ENCODE measurements around the gene ERBB2.

ERBB2 gene

DNA sequence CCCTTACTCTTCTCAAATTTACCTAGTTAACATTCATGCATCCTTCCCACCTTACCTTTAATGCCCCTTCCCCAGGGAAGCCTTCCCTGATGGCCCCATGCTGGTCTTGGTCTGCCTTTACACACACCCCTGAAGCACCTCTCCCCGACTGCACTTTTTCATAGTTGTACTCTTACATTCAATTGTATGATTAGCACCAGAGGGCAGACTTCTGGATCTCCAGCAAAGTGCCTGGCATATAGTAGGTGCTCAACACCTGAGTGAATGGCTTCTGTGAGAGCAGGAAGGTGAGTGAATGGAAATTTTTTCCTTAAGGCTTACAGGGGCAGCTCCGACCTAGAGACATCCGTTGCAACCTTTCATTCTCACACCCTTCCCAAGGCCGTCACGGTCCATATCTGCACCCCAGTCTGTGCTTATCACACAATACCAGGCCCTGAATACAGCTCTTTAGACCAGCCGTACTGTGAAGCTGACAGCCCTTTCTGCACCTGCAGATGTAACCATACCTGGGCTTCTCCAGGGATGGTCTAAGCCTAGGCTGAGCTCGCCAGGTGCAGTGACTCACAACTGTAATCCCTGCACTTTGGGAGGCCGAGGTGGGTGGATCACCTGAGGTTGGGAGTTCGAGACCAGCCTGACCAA, 16.4 kb upstream of the ERBB2 start:
- Histone ChIP-seq H3K4me3 (ENCODE audit: low read length) (no peak overlapping the region), H3K9me3 (ENCODE audit: control insufficient read depth, insufficient read depth, low read length) (no peaks in the 10 kb centered on the region), H3K4me1 (ENCODE audit: control insufficient read depth, insufficient read depth, low read length) (no peaks in the 10 kb centered on the region), H3K27me3 (ENCODE audit: control insufficient read depth, insufficient read depth, low read length) (no peaks in the 10 kb centered on the region; the same call in 1 of the 2 replicates), H3K36me3 (ENCODE audit: control insufficient read depth, insufficient read depth, low read length) (peaks cover 7% of the 10 kb centered on the region; the same call in 1 of the 2 replicates), H3K27ac (ENCODE audit: low read length) (no peak overlapping the region)
- no peak for DNase-seq (ENCODE audit: low read depth, low spot score)
- no CpG with 5 or more reads among the region's 9 CpGs for WGBS (ENCODE audit: insufficient coverage, insufficient read length)

DNA sequence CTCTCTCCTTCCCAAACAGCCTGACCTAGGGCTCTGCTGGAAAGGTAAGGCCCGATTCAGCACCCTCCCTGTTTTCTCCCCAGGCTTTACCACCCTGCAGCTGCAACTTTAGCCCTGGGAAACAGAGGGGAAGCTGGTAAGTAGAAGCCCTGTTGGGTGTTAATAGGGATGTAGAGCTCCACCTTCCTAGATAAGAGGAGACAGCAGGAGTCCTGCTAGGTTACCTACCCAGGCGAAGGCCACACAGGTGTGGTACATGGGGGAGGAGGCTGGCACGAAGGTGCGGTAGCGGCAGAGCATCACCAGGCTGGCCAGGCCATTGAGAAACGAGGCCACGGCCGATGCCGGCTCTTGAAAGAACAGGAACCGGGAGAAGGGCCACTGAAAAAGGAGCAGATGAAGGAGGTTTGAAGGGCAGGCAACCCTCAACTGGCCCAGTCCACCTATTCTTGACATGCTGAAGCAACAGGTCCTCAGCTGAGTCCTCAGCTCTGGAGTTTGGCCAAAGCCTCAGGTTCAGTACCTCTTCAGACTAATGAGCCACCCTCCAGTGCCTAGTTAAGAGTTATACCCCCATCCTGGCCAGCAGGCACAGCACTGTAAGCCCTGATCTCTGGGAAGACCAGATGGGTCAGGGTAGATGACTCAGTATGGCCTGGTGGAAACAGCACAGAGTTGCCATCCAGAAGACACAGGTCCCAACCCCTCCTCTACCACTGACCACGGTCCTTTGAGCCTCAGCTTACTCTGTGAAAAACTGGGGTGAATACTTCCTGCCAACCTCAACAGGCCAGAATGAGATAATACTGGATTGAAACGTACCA, 15.3 kb upstream of the ERBB2 start:
- Histone ChIP-seq H3K27ac (ENCODE audit: low read length) (no peak overlapping the region), H3K4me1 (ENCODE audit: control insufficient read depth, insufficient read depth, low read length) (no peaks in the 10 kb centered on the region), H3K9me3 (ENCODE audit: control insufficient read depth, insufficient read depth, low read length) (no peaks in the 10 kb centered on the region), H3K4me3 (ENCODE audit: low read length) (no peak overlapping the region), H3K27me3 (ENCODE audit: control insufficient read depth, insufficient read depth, low read length) (no peaks in the 10 kb centered on the region; the same call in 1 of the 2 replicates), H3K36me3 (ENCODE audit: control insufficient read depth, insufficient read depth, low read length) (peaks cover 7% of the 10 kb centered on the region; the same call in 1 of the 2 replicates)
- WGBS (ENCODE audit: insufficient coverage, insufficient read length): no CpG with 5 or more reads among the region's 12 CpGs
- DNase-seq (ENCODE audit: low read depth, low spot score): no peak

DNA sequence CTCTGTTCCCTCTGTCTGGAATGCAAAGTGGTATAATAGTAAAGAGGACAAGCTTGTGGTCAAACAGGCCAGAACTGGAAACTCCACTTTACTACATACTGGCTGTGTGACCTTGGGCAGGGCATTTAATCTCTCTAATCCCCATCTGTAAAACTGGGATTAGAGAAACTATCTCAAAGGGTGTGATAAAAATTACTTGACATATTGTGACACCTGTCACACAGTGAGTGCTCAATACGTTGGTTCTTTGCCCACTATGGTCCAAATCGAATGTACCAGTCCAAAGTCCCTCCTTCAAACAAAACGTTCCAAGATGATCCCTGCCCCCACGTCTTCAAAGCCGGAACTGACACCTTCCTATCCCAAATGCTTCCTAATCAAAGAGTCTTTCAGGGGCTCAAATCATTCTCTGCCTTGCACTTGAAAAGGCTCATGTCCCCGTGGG, 12.7 kb upstream of the ERBB2 start:
- Histone ChIP-seq H3K36me3 (ENCODE audit: control insufficient read depth, insufficient read depth, low read length) (peaks cover 7% of the 10 kb centered on the region; the same call in 1 of the 2 replicates), H3K4me3 (ENCODE audit: low read length) (no peak overlapping the region; the same call in 1 of the 2 replicates), H3K27me3 (ENCODE audit: control insufficient read depth, insufficient read depth, low read length) (no peaks in the 10 kb centered on the region; the same call in 1 of the 2 replicates), H3K9me3 (ENCODE audit: control insufficient read depth, insufficient read depth, low read length) (no peaks in the 10 kb centered on the region), H3K27ac (ENCODE audit: low read length) (no peak overlapping the region), H3K4me1 (ENCODE audit: control insufficient read depth, insufficient read depth, low read length) (no peaks in the 10 kb centered on the region)
- WGBS (ENCODE audit: insufficient coverage, insufficient read length): no CpG with 5 or more reads among the region's 6 CpGs
- no peak for DNase-seq (ENCODE audit: low read depth, low spot score)

DNA sequence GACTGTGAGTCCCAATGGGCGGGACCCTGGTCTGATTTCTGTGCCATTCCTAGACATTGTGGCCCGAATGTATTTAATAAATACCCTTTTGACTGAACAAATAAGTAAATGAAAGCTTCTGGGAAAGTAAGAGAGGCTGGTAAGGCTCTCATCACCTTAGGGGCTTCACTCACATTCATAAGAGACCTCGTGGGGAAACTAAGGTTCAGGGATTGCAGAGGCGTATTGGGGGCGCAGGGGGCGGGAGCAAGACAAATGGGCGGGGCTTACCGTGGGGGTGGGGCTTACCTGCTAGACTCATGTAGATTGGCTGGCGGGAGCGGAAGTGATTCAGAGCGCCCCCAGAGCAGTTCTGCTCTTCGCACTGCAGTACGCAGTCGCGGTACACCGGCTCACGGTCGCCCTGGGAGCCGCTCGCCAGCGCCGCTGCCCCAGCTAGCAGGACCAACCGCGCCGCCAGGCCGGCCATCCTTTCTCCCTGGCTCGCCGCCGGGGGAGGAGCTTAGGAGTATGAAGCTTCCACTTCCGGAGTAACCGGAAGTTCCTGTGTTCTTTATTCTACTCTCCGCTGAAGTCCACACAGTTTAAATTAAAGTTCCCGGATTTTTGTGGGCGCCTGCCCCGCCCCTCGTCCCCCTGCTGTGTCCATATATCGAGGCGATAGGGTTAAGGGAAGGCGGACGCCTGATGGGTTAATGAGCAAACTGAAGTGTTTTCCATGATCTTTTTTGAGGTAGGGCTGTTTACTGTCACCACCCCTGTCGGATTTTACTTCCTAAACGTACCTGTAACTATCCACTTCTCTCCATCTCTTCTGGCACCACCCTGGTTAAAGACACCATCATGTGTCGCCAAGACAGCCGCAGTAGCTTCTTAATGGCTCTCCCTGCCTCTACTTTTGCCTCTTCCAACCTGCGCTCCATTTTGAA, 12.1 kb upstream of the ERBB2 start, which contains the start of gene PGAP3:
TSS of gene PGAP3 (minus strand) at position 512 of the 929 bp plus-strand sequence. CDS start at position 469, 43 bp downstream.
- H3K4me1 ChIP-seq (ENCODE audit: control insufficient read depth, insufficient read depth, low read length): no peaks in the 10 kb centered on the region

DNA sequence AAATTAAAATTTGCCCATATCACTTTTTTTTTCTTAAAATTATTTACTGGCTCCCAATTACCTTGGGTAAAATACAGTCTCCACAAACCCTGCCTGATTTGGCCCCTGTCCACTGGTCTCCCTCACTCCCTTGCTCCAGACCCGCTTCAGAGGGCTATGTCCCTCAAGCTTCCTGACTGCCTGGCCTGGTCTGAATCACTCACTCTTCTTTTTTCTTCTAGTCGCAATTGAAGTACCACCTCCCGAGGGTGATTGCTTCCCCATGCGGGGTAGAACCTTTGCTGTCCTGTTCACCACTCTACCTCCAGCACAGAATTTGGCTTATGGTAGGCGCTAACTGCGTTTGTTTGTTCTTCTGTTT, 11.4 kb upstream of the ERBB2 start:
- peak overlapping the region; percentile 94; the same call in 1 of the 2 replicates for H3K4me3 ChIP-seq (ENCODE audit: low read length)
- no peaks in the 10 kb centered on the region; the same call in 1 of the 2 replicates for H3K27me3 ChIP-seq (ENCODE audit: control insufficient read depth, insufficient read depth, low read length)
- peaks cover 7% of the 10 kb centered on the region; the same call in 1 of the 2 replicates for H3K36me3 ChIP-seq (ENCODE audit: control insufficient read depth, insufficient read depth, low read length)
- H3K4me1 ChIP-seq (ENCODE audit: control insufficient read depth, insufficient read depth, low read length): no peaks in the 10 kb centered on the region
- H3K9me3 ChIP-seq (ENCODE audit: control insufficient read depth, insufficient read depth, low read length): no peaks in the 10 kb centered on the region
- DNase-seq (ENCODE audit: low read depth, low spot score): no peak
- no CpG with 5 or more reads among the region's 6 CpGs for WGBS (ENCODE audit: insufficient coverage, insufficient read length)
- peak overlapping the region; percentile 58 for H3K27ac ChIP-seq (ENCODE audit: low read length)

More for the DNA sequence above, 12.1 kb upstream of the ERBB2 start, which contains the start of gene PGAP3:
- no CpG with 5 or more reads among the region's 45 CpGs for WGBS (ENCODE audit: insufficient coverage, insufficient read length)
- no peaks in the 10 kb centered on the region; the same call in 1 of the 2 replicates for H3K27me3 ChIP-seq (ENCODE audit: control insufficient read depth, insufficient read depth, low read length)
- DNase-seq (ENCODE audit: low read depth, low spot score): peak; percentile 58
- H3K4me3 ChIP-seq (ENCODE audit: low read length): peak within 1 kb of the TSS; percentile 94; the same call in 1 of the 2 replicates
- peaks cover 7% of the 10 kb centered on the region; the same call in 1 of the 2 replicates for H3K36me3 ChIP-seq (ENCODE audit: control insufficient read depth, insufficient read depth, low read length)
- H3K27ac ChIP-seq (ENCODE audit: low read length): peak within 1 kb of the TSS; percentile 58
- H3K9me3 ChIP-seq (ENCODE audit: control insufficient read depth, insufficient read depth, low read length): no peaks in the 10 kb centered on the region

DNA sequence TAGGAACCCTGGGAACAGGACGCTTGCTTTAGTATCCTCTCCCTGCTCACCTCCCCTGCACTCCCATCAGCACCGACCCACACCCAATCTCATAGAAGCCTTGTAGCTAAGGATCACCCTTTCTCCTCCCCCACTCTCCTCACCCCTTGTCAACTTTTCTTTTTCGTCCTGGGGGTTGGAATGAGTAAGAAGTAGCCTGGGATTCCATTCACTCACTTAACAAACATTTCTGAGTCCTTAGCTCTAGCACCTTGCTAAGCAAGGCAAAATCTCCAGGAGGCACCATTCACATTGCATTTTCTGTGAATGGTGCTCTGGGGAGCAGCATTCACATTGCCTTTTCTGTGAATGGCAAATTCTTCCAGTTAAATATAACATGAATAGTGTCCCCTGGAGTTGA, 10.9 kb upstream of the ERBB2 start:
- Histone ChIP-seq H3K4me1 (ENCODE audit: control insufficient read depth, insufficient read depth, low read length) (no peaks in the 10 kb centered on the region), H3K27me3 (ENCODE audit: control insufficient read depth, insufficient read depth, low read length) (no peaks in the 10 kb centered on the region; the same call in 1 of the 2 replicates), H3K27ac (ENCODE audit: low read length) (peak overlapping the region; percentile 58), H3K9me3 (ENCODE audit: control insufficient read depth, insufficient read depth, low read length) (no peaks in the 10 kb centered on the region), H3K4me3 (ENCODE audit: low read length) (peak overlapping the region; percentile 94; the same call in 1 of the 2 replicates), H3K36me3 (ENCODE audit: control insufficient read depth, insufficient read depth, low read length) (peaks cover 7% of the 10 kb centered on the region; the same call in 1 of the 2 replicates)
- DNase-seq (ENCODE audit: low read depth, low spot score): peak; percentile 64
- no CpG with 5 or more reads among the region's 3 CpGs for WGBS (ENCODE audit: insufficient coverage, insufficient read length)

DNA sequence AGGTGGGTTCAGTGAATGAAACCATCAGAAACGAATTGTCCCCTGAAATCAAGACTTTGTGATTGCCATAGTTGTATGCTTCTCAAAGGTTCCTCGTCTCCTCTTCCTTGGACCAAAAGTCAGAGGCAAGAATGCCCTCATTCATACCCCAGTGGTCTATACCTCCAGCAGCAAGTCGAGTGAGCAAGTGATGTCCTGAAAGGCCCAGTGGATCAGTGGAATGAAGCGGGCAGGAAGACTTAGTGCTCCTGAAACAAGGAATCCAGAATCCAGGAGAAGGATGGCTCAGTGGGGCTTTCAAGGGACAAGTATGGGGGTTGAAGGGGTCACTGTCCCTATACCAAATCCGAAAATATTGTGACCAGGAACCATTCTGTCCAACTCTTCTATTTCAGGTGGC, 5.3 kb upstream of the ERBB2 start:
- Histone ChIP-seq H3K9me3 (ENCODE audit: control insufficient read depth, insufficient read depth, low read length) (no peaks in the 10 kb centered on the region), H3K36me3 (ENCODE audit: control insufficient read depth, insufficient read depth, low read length) (no peaks in the 10 kb centered on the region), H3K4me3 (ENCODE audit: low read length) (no peak overlapping the region), H3K27me3 (ENCODE audit: control insufficient read depth, insufficient read depth, low read length) (no peaks in the 10 kb centered on the region), H3K27ac (ENCODE audit: low read length) (no peak overlapping the region), H3K4me1 (ENCODE audit: control insufficient read depth, insufficient read depth, low read length) (peaks cover 15% of the 10 kb centered on the region)
- DNase-seq (ENCODE audit: low read depth, low spot score): no peak
- WGBS (ENCODE audit: insufficient coverage, insufficient read length): no CpG with 5 or more reads among the region's 5 CpGs

DNA sequence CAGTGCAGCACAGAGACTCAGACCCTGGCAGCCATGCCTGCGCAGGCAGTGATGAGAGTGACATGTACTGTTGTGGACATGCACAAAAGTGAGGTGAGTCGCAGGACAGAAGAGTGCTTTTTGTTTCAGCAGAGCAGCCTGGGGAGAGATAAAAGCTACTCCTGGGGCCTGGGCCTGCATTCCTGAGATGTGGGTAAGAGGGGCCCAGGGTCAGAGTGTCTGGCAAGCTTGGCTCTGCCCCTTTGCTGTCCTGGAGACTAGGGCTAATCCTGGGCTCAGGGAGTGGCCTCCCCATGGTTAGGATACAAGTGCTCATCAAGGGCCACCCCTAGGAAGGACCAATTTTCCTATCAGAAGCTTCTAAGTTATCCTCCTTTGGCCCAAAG, 4.8 kb upstream of the ERBB2 start:
- H3K27me3 ChIP-seq (ENCODE audit: control insufficient read depth, insufficient read depth, low read length): no peaks in the 10 kb centered on the region
- H3K36me3 ChIP-seq (ENCODE audit: control insufficient read depth, insufficient read depth, low read length): no peaks in the 10 kb centered on the region
- no peaks in the 10 kb centered on the region for H3K9me3 ChIP-seq (ENCODE audit: control insufficient read depth, insufficient read depth, low read length)
- no peak for DNase-seq (ENCODE audit: low read depth, low spot score)
- peaks cover 15% of the 10 kb centered on the region for H3K4me1 ChIP-seq (ENCODE audit: control insufficient read depth, insufficient read depth, low read length)
- no peak overlapping the region for H3K27ac ChIP-seq (ENCODE audit: low read length)
- H3K4me3 ChIP-seq (ENCODE audit: low read length): no peak overlapping the region
- WGBS (ENCODE audit: insufficient coverage, insufficient read length): no CpG with 5 or more reads among the region's 2 CpGs

DNA sequence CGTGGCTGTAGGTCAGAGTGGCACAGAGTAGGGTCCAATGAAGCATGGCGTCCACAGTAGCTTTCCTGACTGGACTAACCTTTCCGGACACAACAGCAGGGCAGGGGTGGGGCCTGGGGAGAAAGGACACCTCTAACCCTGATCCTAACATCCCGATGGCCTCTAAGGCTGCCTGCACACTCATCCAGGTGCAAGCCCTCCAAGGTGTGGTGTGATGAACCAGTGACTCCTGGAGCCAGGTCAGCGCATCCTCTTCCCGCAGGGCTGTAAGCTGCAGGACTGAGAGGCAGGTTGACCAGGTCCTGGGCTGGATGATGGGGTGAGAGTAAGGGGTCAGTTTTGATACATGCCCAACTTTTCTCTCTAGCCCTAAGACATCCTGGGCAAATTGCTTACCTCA, 3.1 kb upstream of the ERBB2 start:
- Histone ChIP-seq H3K36me3 (ENCODE audit: control insufficient read depth, insufficient read depth, low read length) (no peaks in the 10 kb centered on the region), H3K27me3 (ENCODE audit: control insufficient read depth, insufficient read depth, low read length) (no peaks in the 10 kb centered on the region), H3K4me3 (ENCODE audit: low read length) (no peak overlapping the region), H3K4me1 (ENCODE audit: control insufficient read depth, insufficient read depth, low read length) (peaks cover 16% of the 10 kb centered on the region), H3K27ac (ENCODE audit: low read length) (no peak overlapping the region), H3K9me3 (ENCODE audit: control insufficient read depth, insufficient read depth, low read length) (no peaks in the 10 kb centered on the region)
- DNase-seq (ENCODE audit: low read depth, low spot score): no peak
- WGBS (ENCODE audit: insufficient coverage, insufficient read length): no CpG with 5 or more reads among the region's 6 CpGs
